ENCODE data around the gene NCBP3.
"Not testable (repeated sequence)": the region's sequence is repeated elsewhere in the genome, so short reads cannot be mapped to it uniquely, and the experiment has no call there.

NCBP3 gene

GRCh38 chr17:3785323-3785722, 60.7 kb downstream of the NCBP3 start:
- DNase-seq (ENCODE audit: low read depth), result not testable (repeated sequence)

GRCh38 chr17:3782751-3783150, 63.3 kb downstream of the NCBP3 start:
- DNase-seq (ENCODE audit: low read depth), result no peak

GRCh38 chr17:3780986-3781385, 65.1 kb downstream of the NCBP3 start:
- DNase-seq (ENCODE audit: low read depth), result no peak

GRCh38 chr17:3777366-3778120, 68.5 kb downstream of the NCBP3 start:
- no peak for DNase-seq (ENCODE audit: low read depth)

GRCh38 chr17:3773966-3774365, 72.1 kb downstream of the NCBP3 start:
- DNase-seq (ENCODE audit: low read depth), result no peak

- peak; percentile 82 for DNase-seq (ENCODE audit: low read depth)
These were observed 72.5 kb downstream of the NCBP3 start for GRCh38 chr17:3773511-3773910.

GRCh38 chr17:3772764-3773163, 73.3 kb downstream of the NCBP3 start:
- no peak for DNase-seq (ENCODE audit: low read depth)

GRCh38 chr17:3771140-3771539, 74.9 kb downstream of the NCBP3 start:
- DNase-seq (ENCODE audit: low read depth), result no peak

- DNase-seq (ENCODE audit: low read depth), result no peak
These were observed 75.6 kb downstream of the NCBP3 start for GRCh38 chr17:3770466-3770865.

GRCh38 chr17:3768769-3769168, 77.3 kb downstream of the NCBP3 start:
- DNase-seq (ENCODE audit: low read depth), result no peak

- DNase-seq (ENCODE audit: low read depth), result no peak
These were observed 77.7 kb downstream of the NCBP3 start for GRCh38 chr17:3768341-3768740.

GRCh38 chr17:3766779-3767178, 79.3 kb downstream of the NCBP3 start:
- DNase-seq (ENCODE audit: low read depth), result no peak

- DNase-seq (ENCODE audit: low read depth), result no peak
These were observed 80.1 kb downstream of the NCBP3 start for GRCh38 chr17:3765981-3766380.

GRCh38 chr17:3763777-3764170, 82.3 kb downstream of the NCBP3 start:
- DNase-seq (ENCODE audit: low read depth), result no peak

- no peak for DNase-seq (ENCODE audit: low read depth)
These were observed 82.9 kb downstream of the NCBP3 start for GRCh38 chr17:3762922-3763776.

GRCh38 chr17:3761918-3762380, 84.1 kb downstream of the NCBP3 start:
- DNase-seq (ENCODE audit: low read depth), result no peak

GRCh38 chr17:3761036-3761917, 84.8 kb downstream of the NCBP3 start:
- DNase-seq (ENCODE audit: low read depth), result no peak

GRCh38 chr17:3759597-3760216, 86.3 kb downstream of the NCBP3 start:
- no peak for DNase-seq (ENCODE audit: low read depth)

- no peak for DNase-seq (ENCODE audit: low read depth)
These were observed 90.6 kb downstream of the NCBP3 start for GRCh38 chr17:3755335-3756030.

- DNase-seq (ENCODE audit: low read depth), result no peak
These were observed 91.3 kb downstream of the NCBP3 start for GRCh38 chr17:3754458-3755334.

All from EH (cell line).